ENCODE measurements around the gene B4GALT1. TPM values are rescaled to one million over a fixed set of nuclear protein-coding genes. Genes with fewer than 3 reads are reported as not detected.

B4GALT1 gene
- total RNA-seq, 1 experiment from 2014 or later, result 121 TPM

- Histone ChIP-seq H3K36me3 (ENCODE audit: control insufficient read depth, insufficient read depth, low read length) (no peaks in the 10 kb centered on the region), H3K4me1 (peaks cover 78% of the 10 kb centered on the region), H3K27me3 (replicated peaks; ENCODE audit: control insufficient read depth, insufficient read depth, low read length) (no peaks in the 10 kb centered on the region), H3K9me3 (no peaks in the 10 kb centered on the region), H3K4me3 (ENCODE audit: low read depth, low read length) (no peak overlapping the region)
- intact Hi-C loops (cut with micrococcal nuclease; ENCODE audit: unreplicated experiment), result no loop called here
- peaks cover 11% of the 10 kb centered on the region for H3K36me3 Mint-ChIP-seq (ENCODE audit: insufficient read depth, unreplicated experiment)
- H3K9me3 Mint-ChIP-seq (ENCODE audit: unreplicated experiment), result no peaks in the 10 kb centered on the region
- BruUV-seq (replicated peaks), result no TSS peak
- ChIA-PET POLR2A (no interaction called here), CTCF (interaction anchor here (0.6 kb wide), 1 partner anchor 127 kb away, joined by 3 read pairs; no protein-coding TSS in a partner anchor)
- peaks cover 61% of the 10 kb centered on the region for H3K4me1 Mint-ChIP-seq (ENCODE audit: low read depth, unreplicated experiment)
- H3K27ac Mint-ChIP-seq (ENCODE audit: unreplicated experiment), result peak overlapping the region; percentile 15
- no peak overlapping the region for H3K4me3 Mint-ChIP-seq (ENCODE audit: unreplicated experiment)
- TF ChIP-seq CTCF (IDR thresholded peaks at IDR 0.05; ENCODE audit: insufficient read depth in 1 of 2, low read depth in 1 of 2, low read length in 1 of 2, severe bottlenecking in 1 of 2, unreplicated experiment in 1 of 2), result no peak
- no peaks in the 10 kb centered on the region for H3K27me3 Mint-ChIP-seq (ENCODE audit: insufficient read depth, unreplicated experiment)
- no peak for DNase-seq
Measured at GRCh38 chr9:33155393-33155792, 11.7 kb downstream of the B4GALT1 start.

GRCh38 chr9:33154371-33154770, 12.8 kb downstream of the B4GALT1 start:
- H3K4me1 Mint-ChIP-seq (ENCODE audit: low read depth, unreplicated experiment), result peaks cover 56% of the 10 kb centered on the region

GRCh38 chr9:33153666-33154065, 13.5 kb downstream of the B4GALT1 start:
- BruUV-seq (replicated peaks), result no TSS peak
- Histone ChIP-seq H3K27me3 (replicated peaks; ENCODE audit: control insufficient read depth, insufficient read depth, low read length) (no peaks in the 10 kb centered on the region), H3K4me3 (ENCODE audit: low read depth, low read length) (no peak overlapping the region), H3K4me1 (peaks cover 67% of the 10 kb centered on the region), H3K36me3 (ENCODE audit: control insufficient read depth, insufficient read depth, low read length) (no peaks in the 10 kb centered on the region), H3K9me3 (no peaks in the 10 kb centered on the region)
- POLR2A ChIA-PET, result no interaction called here
- H3K27ac Mint-ChIP-seq (ENCODE audit: unreplicated experiment), result no peak overlapping the region
- H3K27me3 Mint-ChIP-seq (ENCODE audit: insufficient read depth, unreplicated experiment), result no peaks in the 10 kb centered on the region
- peaks cover 49% of the 10 kb centered on the region for H3K4me1 Mint-ChIP-seq (ENCODE audit: low read depth, unreplicated experiment)
- no peaks in the 10 kb centered on the region for H3K9me3 Mint-ChIP-seq (ENCODE audit: unreplicated experiment)
- H3K36me3 Mint-ChIP-seq (ENCODE audit: insufficient read depth, unreplicated experiment), result peaks cover 5% of the 10 kb centered on the region
- CTCF ChIA-PET, result no interaction called here
- no peak for DNase-seq
- H3K4me3 Mint-ChIP-seq (ENCODE audit: unreplicated experiment), result no peak overlapping the region
- no peak for TF ChIP-seq CTCF (IDR thresholded peaks at IDR 0.05; ENCODE audit: insufficient read depth in 1 of 2, low read depth in 1 of 2, low read length in 1 of 2, severe bottlenecking in 1 of 2, unreplicated experiment in 1 of 2)
- intact Hi-C loops (cut with micrococcal nuclease; ENCODE audit: unreplicated experiment), result no loop called here

More at GRCh38 chr9:33154371-33154770, 12.8 kb downstream of the B4GALT1 start:
- Histone ChIP-seq H3K36me3 (ENCODE audit: control insufficient read depth, insufficient read depth, low read length) (no peaks in the 10 kb centered on the region), H3K4me1 (peaks cover 74% of the 10 kb centered on the region), H3K9me3 (no peaks in the 10 kb centered on the region), H3K4me3 (ENCODE audit: low read depth, low read length) (no peak overlapping the region), H3K27me3 (replicated peaks; ENCODE audit: control insufficient read depth, insufficient read depth, low read length) (no peaks in the 10 kb centered on the region)
- Mint-ChIP-seq H3K9me3 (ENCODE audit: unreplicated experiment) (no peaks in the 10 kb centered on the region), H3K4me3 (ENCODE audit: unreplicated experiment) (no peak overlapping the region), H3K27ac (ENCODE audit: unreplicated experiment) (no peak overlapping the region), H3K36me3 (ENCODE audit: insufficient read depth, unreplicated experiment) (peaks cover 11% of the 10 kb centered on the region), H3K27me3 (ENCODE audit: insufficient read depth, unreplicated experiment) (no peaks in the 10 kb centered on the region)
- POLR2A ChIA-PET, result no interaction called here
- no TSS peak for BruUV-seq (replicated peaks)
- DNase-seq, result no peak
- no peak for TF ChIP-seq CTCF (IDR thresholded peaks at IDR 0.05; ENCODE audit: insufficient read depth in 1 of 2, low read depth in 1 of 2, low read length in 1 of 2, severe bottlenecking in 1 of 2, unreplicated experiment in 1 of 2)
- intact Hi-C loops (cut with micrococcal nuclease; ENCODE audit: unreplicated experiment), result no loop called here
- CTCF ChIA-PET, result interaction anchor here (0.6 kb wide), 1 partner anchor 15 kb away, joined by 3 read pairs; no protein-coding TSS in a partner anchor

Measured in Caco-2 (cell line).